GM12892 (cell line): ENCODE measurements around the gene SSH2.

Source experiments
- DNase-seq: peaks from one replicate; pipeline ENCODE4 v3.0.0; 2011; ENCODE audit not compliant: insufficient read length
- FAIRE-seq: peaks from 2 replicates; lab custom pipeline; 2011; peaks lifted over from hg19 to GRCh38; lab: Jason Lieb, UNC
- POLR2A ChIP-seq: IDR thresholded peaks from 2 replicates; pipeline ENCODE4 v1.6.1; 2011; ENCODE audit warnings: low read depth, low read length, control low read depth
- POLR2AphosphoS5 ChIP-seq: IDR thresholded peaks from 2 replicates; pipeline ENCODE4 v1.6.1; 2011; ENCODE audit warnings: low read depth, low read length, control low read depth
- TAF1 ChIP-seq: IDR thresholded peaks from 2 replicates; pipeline ENCODE4 v1.6.1; 2011; ENCODE audit warnings: low read depth, mild to moderate bottlenecking, control low read depth, low read length, borderline replicate concordance

The SSH2 gene

DNA sequence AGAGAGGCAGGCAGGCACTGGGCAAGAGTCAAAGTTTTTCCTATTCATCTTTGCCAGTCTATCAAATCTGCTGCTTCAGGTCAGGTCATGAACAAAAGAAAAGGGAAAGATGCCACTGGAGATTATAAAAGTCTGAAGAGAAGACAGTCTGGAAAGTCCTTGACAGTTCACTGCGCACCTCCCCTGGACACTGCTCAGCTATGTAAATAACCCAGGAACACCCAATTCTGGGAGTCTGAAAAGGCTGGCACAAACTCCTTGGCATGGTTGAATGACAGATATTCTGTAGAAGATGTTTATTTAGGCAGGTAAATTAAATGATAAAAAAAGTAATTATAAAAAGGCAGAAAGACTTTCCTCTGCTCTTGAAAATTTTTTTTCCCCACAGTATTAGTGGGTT lies 302.1 kb downstream of the SSH2 start:
- no peak for TF ChIP-seq POLR2AphosphoS5
- no peak for TF ChIP-seq TAF1
- no peak for TF ChIP-seq POLR2A
- FAIRE-seq (no peak), DNase-seq (no peak)

DNA sequence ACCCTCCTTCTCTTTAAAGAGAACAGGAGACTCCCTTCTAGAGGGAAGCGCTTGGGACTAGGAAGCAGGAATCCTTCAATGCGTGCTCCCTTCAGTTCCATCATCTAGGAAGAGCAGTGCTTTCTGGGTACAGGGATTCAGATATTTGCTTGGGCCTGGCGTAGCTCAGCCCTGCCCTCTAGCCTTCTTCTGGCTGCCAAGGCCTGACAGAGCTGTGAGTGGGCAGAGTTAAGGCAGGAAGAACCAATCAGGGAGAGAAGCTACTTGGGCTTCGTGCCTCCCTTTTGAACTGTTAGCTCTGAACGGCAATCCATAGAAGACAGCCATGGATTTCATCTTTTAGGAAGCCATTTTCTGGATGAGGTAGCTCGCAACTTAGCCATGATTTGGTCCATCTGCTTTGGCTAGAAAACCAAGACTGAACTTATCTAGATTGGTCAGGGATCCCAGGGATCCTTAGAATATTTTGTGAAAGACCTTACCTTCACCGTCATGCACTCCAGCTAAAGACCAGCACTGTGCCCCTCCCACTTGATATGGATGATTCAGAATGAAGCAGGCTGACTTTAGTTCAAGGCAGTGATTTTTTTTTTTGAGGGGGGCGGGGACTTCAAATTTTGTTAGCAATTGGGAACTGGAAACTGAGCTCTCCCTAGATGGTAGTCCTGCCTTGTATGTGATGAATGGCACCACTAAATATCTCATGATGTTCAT lies 304.8 kb downstream of the SSH2 start:
- DNase-seq (no peak), FAIRE-seq (no peak)
- TF ChIP-seq POLR2AphosphoS5 (peak; percentile 34; the same call in 1 of the 2 replicates), POLR2A (no peak)

DNA sequence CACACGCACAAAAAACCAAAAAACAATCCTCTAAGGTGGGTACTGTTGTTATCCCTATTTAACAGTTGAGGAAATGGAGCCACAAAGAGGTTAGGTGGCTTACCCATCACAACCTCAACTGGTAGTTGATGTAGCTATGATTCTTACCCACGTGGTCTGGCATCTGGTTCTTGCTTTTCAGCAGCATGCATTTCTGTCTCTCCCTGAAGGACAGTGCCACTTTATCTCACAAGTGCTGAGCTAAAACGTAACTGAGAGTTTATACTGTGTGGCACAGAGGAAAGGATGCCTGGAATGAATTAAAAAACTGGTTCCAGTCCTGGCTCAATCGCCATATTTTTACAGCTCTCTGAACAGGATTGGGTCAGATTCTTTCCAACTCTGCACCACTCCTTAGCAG lies 305.4 kb downstream of the SSH2 start:
- DNase-seq = no peak
- TF ChIP-seq POLR2AphosphoS5 (no peak), POLR2A (no peak; the same call in 1 of the 2 replicates), TAF1 (no peak)
- FAIRE-seq = no peak

DNA sequence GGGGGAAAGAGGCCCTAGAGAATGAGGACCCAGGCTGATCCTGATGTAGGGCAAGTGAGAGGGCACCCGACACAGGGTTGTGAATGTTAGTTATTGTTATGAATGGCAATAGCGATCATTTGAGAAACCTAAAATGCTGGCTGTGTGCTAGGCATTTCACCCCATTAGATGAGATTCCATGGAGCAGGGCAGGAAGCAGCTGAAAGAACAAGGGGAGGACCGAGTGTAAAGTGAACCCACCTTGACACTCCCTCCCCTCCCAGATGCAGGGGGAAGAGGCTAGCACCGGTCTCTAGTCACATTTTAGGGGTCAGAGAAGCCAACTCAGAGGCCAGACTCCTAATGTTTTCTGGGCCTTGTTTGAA lies 306.8 kb downstream of the SSH2 start:
- DNase-seq (no peak), FAIRE-seq (no peak)
- TF ChIP-seq POLR2AphosphoS5 = no peak
- TF ChIP-seq TAF1 = no peak
- TF ChIP-seq POLR2A = no peak

DNA sequence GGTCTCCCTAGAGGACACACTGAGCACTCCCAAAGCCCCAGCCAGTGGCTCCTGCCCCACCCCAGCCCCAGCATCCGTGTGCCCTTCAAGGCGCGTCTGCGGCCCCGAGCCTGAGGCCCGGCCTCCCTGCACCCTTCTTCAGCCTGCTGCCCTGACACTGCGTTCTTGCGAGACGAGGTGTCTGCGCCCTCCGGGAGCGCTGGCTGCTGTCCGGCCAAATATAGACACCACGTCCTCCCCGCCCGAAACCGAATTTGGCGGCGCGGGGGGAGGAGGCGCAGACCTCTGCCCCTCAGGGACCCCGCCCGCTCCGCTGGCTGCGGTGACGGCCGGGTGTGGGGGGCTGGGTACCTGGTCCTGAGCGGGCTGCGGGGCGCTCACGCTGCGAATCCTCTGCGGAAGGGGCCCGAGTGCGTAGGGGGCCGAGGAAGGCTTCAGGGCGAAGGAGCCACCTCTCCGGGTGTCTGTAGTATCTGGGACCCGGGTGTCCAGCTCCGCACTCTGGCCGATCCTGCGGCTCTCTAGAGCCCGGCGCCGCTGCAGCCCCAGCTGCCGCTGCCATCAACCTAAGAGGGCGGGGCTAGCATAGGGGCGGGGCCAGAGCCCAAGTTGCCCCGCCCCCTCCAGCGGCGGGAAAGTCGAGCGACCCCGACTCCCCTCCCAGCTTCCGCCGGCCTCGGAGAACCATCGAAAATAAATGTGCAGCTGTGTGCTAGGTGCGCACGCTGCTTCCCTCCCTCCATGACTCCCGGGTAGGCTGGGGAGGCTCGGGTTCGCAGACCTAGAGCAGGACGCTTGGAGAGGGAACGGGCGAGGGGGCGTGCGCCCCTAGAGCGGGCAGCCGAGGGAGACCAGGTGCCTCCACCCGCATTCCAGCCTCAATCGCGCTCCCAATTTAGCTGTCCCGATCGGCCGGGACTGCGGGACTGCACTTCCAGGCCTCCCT lies 307.4 kb downstream of the SSH2 start, which contains the start of gene CORO6:
TSS of gene CORO6 (minus strand) at position 576 of the 946 bp plus-strand sequence. CDS start 1,491 bp downstream, outside the sequence.
- DNase-seq (peak; percentile 73), FAIRE-seq (peak; percentile 91)
- TF ChIP-seq POLR2AphosphoS5 (0 out of 2 replicates have a peak, but pooled peaks have one; percentile 33), POLR2A (peak; percentile 44; the same call in 1 of the 2 replicates), TAF1 (no peak)

DNA sequence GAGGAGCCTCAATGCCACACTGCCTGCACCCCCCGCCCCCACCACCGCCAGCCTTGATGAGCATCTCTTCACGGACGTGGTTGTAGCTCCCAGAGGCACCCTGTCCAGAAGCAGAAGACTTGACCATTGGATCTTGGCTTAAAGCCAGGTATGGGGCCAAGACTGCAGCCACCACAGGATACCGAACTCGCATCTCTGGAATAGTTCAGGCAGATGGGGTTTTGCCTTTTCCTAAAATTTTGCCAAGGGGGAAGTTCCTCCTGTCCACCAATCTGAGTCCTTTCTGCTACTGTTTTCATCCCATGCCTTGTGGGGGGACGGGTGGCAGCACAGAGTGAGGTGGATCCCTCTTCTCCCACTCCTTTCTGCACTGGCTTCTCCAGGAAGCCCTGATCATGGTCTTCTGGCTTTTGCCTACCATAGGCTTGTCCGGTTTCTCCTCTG lies 308.3 kb downstream of the SSH2 start:
- TF ChIP-seq POLR2AphosphoS5 (no peak), TAF1 (no peak), POLR2A (no peak)
- FAIRE-seq = no peak
- DNase-seq = no peak

DNA sequence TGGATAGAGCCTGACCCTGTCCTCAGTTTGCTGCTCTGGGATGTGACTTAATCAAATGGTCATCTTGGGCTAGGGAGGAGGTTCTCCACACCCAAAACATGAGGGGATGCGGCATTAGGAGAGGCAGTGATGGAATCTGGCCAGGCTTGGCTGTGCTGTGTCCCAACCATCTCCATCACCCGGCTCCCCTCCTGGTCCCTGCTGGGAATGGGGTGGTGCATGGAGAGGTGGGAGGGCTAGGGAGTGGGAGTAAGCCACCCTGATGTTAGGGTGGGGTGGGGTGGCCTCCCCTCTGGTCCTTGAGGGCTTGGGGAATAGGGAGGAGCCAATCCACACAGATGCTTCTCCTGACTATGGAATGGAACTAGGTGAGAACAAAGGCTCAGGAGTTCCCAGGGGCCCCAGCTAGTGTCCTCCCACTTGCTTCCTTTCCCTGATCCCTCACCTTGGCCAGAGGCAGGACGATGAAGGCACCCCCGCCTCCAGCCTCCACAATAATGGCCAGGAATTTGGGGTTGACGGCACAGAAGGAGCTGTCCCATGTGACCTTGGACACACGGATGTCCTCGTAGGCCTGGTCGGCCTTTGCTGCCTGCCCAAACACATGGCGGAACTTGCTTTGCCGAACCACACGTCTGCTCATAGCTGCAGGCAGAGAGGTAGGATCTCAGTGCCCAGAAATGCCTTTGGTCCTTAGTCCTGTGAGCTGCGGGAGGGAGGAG lies 309.1 kb downstream of the SSH2 start:
- no peak for DNase-seq
- no peak for TF ChIP-seq POLR2A
- no peak for TF ChIP-seq TAF1
- TF ChIP-seq POLR2AphosphoS5 = no peak
- FAIRE-seq = no peak

DNA sequence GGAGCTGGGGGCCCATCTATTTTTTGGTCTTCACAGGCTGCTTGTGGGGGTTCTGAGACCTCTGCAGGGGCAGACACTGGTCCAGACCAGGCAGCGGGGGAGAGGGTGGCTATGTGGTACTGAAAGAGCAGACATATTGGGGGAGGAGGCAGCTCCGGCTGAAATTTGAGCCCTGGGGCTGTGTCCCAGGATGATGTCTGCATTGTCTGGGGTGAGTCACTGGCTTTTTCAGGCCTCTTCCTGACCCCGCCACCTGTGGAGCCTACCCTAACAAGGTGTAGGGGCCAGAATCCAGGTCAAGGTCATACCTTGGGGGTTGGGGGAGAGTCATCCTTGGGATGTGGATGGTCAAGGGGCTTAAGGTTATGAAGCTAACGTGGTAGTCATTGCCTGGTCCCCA lies 309.8 kb downstream of the SSH2 start:
- no peak for TF ChIP-seq POLR2A
- no peak for TF ChIP-seq TAF1
- TF ChIP-seq POLR2AphosphoS5 = no peak
- DNase-seq (no peak), FAIRE-seq (no peak)

DNA sequence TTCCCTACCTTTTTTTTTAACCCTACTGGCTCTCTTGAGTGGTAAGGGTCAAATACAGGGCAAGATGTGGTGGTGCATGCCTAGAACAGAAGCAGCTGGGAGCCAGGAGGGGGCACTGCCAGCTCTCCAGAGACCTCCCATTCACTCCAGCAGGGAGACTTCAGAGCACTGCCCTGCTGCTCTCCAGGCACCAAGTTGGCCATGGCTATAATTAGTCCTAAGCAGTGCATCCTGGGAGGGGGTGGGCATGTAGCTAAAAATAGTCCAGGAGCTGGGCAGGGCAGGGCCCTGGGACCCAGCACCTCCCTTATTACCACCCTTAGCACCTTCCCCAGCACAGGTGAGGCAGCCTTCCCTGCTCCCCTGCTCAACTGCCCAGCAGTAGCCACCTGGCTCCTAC lies 310.8 kb downstream of the SSH2 start:
- no peak for DNase-seq
- no peak for FAIRE-seq

DNA sequence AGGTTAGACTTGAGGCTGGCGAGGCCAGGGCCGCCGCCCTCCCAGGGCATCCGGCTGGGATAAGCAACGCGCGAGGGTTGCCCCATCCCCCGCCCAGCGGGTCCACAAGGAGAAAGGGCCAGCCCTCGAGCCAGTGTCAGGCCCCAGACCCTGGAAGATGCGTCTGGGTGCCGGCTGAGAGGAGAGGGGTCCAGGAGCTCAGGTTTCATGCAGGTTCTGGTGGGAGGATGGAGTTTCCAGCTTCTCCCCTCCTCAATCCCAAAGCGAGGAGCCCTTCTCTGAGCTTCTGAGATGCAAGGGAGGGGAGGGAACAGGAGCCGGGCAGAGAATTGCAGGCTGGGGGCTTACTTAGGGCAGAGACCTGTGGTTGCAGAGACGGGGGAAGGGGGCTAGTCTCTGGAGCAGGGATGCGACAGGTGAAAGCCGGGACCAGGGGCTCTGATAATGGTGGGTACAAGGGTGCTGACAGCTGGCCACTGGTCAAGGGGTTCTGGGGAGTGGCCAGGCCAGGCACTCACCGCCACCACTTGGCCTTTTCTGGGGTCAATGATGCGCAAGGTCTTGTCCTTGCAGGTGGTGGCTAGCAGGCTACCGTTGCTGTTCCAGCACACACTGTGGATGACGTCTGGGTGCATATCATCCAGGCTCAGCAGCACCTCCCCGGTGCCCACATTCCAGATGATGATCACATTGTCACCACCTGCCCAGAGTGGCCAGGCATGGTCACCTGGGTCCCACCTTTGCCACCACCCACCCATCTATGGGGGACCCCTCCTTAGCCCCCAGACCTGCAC lies 311.6 kb downstream of the SSH2 start:
- no peak for DNase-seq
- peak; percentile 67 for FAIRE-seq
- TF ChIP-seq TAF1 = no peak
- no peak for TF ChIP-seq POLR2A
- TF ChIP-seq POLR2AphosphoS5 = no peak

More for the DNA sequence above, 310.8 kb downstream of the SSH2 start:
- no peak for TF ChIP-seq POLR2AphosphoS5
- TF ChIP-seq TAF1 = no peak
- no peak for TF ChIP-seq POLR2A
